ENCODE results near the gene H2AZ1. TPM values are rescaled to one million over a fixed set of nuclear protein-coding genes. Genes with fewer than 3 reads are reported as not detected.

The H2AZ1 gene
- total RNA-seq, 1 donor from 2014 or later, result 177 TPM

- Histone ChIP-seq H3K4me1 (peaks cover 71% of the 10 kb centered on the region), H3K4me3 (peak within 1 kb of the TSS; percentile 79 to 81), H3K27me3 (no peaks in the 10 kb centered on the region), H3K36me3 (peaks cover 0 to 6% of the 10 kb centered on the region in 2 donors), H3K27ac (peak within 1 kb of the TSS; percentile 95), H3K9me3 (no peaks in the 10 kb centered on the region)
- no peak for TF ChIP-seq POLR2A (IDR thresholded peaks at IDR 0.05)
- TF ChIP-seq CTCF (IDR thresholded peaks at IDR 0.05), result no peak
- peak in 1 of 2 donors; percentile 56 for TF ChIP-seq POLR2AphosphoS5 (IDR thresholded peaks at IDR 0.05; ENCODE audit: insufficient read depth in 1 of 2, low read depth in 1 of 2)
- peak in 1 of 2 donors; percentile 88 for DNase-seq (ENCODE audit: extremely low spot score in 2 of 2)
- intact Hi-C loops (cut with DNase I), result loop anchor here (5.0 kb wide), 1 partner anchor 54 kb away; the partner anchor contains the start of gene LAMTOR3
Observed at GRCh38 chr4:99946356-99947189, 3.5 kb downstream of the H2AZ1 start, which contains the start of gene DNAJB14. TSS of gene DNAJB14 (minus strand) at chr4:99946618. CDS start at chr4:99946571, 47 bp downstream.

- Histone ChIP-seq H3K4me1 (peaks cover 64% of the 10 kb centered on the region), H3K27me3 (no peaks in the 10 kb centered on the region), H3K4me3 (peak overlapping the region; percentile 79 to 81), H3K36me3 (peaks cover 0 to 6% of the 10 kb centered on the region in 2 donors), H3K27ac (peak overlapping the region; percentile 95), H3K9me3 (no peaks in the 10 kb centered on the region)
- TF ChIP-seq POLR2AphosphoS5 (IDR thresholded peaks at IDR 0.05; ENCODE audit: insufficient read depth in 1 of 2, low read depth in 1 of 2), result no peak
- TF ChIP-seq POLR2A (IDR thresholded peaks at IDR 0.05), result no peak
- no peak for DNase-seq (ENCODE audit: extremely low spot score in 2 of 2)
- intact Hi-C loops (cut with DNase I), result loop anchor here (5.0 kb wide), 1 partner anchor 54 kb away; the partner anchor contains the start of gene LAMTOR3
Observed at GRCh38 chr4:99945718-99946355, 4.2 kb downstream of the H2AZ1 start.

- TF ChIP-seq POLR2AphosphoS5 (IDR thresholded peaks at IDR 0.05; ENCODE audit: insufficient read depth in 1 of 2, low read depth in 1 of 2), result no peak
- no peak for TF ChIP-seq POLR2A (IDR thresholded peaks at IDR 0.05)
- no peak for TF ChIP-seq CTCF (IDR thresholded peaks at IDR 0.05)
- H3K27ac ChIP-seq, result no peak overlapping the region
- intact Hi-C loops (cut with DNase I), result loop anchor here (5.0 kb wide), 1 partner anchor 557 kb away; no protein-coding TSS in a partner anchor
- DNase-seq (ENCODE audit: extremely low spot score in 2 of 2), result no peak
- H3K36me3 ChIP-seq, result peaks cover 0 to 6% of the 10 kb centered on the region in 2 donors
- H3K27me3 ChIP-seq, result no peaks in the 10 kb centered on the region
- H3K4me3 ChIP-seq, result no peak overlapping the region
- no peaks in the 10 kb centered on the region for H3K9me3 ChIP-seq
- peaks cover 62% of the 10 kb centered on the region for H3K4me1 ChIP-seq
Observed at GRCh38 chr4:99943904-99944437, 6.1 kb downstream of the H2AZ1 start.

GRCh38 chr4:99938243-99938753, 11.8 kb downstream of the H2AZ1 start:
- Histone ChIP-seq H3K4me1 (peaks cover 16% of the 10 kb centered on the region), H3K4me3 (no peak overlapping the region), H3K9me3 (peaks cover 17% of the 10 kb centered on the region), H3K27ac (no peak overlapping the region), H3K27me3 (no peaks in the 10 kb centered on the region), H3K36me3 (peaks cover 0 to 7% of the 10 kb centered on the region in 2 donors)
- no peak for DNase-seq (ENCODE audit: extremely low spot score in 2 of 2)
- TF ChIP-seq POLR2A (IDR thresholded peaks at IDR 0.05) (no peak), CTCF (IDR thresholded peaks at IDR 0.05) (no peak), POLR2AphosphoS5 (IDR thresholded peaks at IDR 0.05; ENCODE audit: insufficient read depth in 1 of 2, low read depth in 1 of 2) (no peak)
- intact Hi-C loops (cut with DNase I), result no loop called here

GRCh38 chr4:99934891-99935290, 15.2 kb downstream of the H2AZ1 start:
- Histone ChIP-seq H3K36me3 (peaks cover 0 to 7% of the 10 kb centered on the region in 2 donors), H3K9me3 (peaks cover 17% of the 10 kb centered on the region), H3K27ac (no peak overlapping the region), H3K4me1 (no peaks in the 10 kb centered on the region), H3K4me3 (no peak overlapping the region), H3K27me3 (no peaks in the 10 kb centered on the region)
- intact Hi-C loops (cut with DNase I), result no loop called here
- no peak for DNase-seq (ENCODE audit: extremely low spot score in 2 of 2)
- TF ChIP-seq POLR2AphosphoS5 (IDR thresholded peaks at IDR 0.05; ENCODE audit: insufficient read depth in 1 of 2, low read depth in 1 of 2) (no peak), CTCF (IDR thresholded peaks at IDR 0.05) (no peak), POLR2A (IDR thresholded peaks at IDR 0.05) (no peak)
